Lower lobe of right lung (tissue), 2 donors: Measurements from ENCODE around the gene ZNF32. TPM values are rescaled to one million over a fixed set of nuclear protein-coding genes. Genes with fewer than 3 reads are reported as not detected.
A peak's percentile ranks its signal among the peaks of the same experiment; 100 is the strongest.
"Not testable (repeated sequence)": the region's sequence is repeated elsewhere in the genome, so short reads cannot be mapped to it uniquely, and the experiment has no call there.

Experiments used
- ATAC-seq, 2 donors: fragments of 200-7000 bp; cut with Tn5 transposase; one replicate each; pipeline ENCODE4 v1.9.1; 2020 to 2022; ENCODE audit warnings: mild to moderate bottlenecking in 2 of 2, moderate library complexity in 2 of 2
- DNase-seq: peaks from one replicate; pipeline ENCODE4 v3.0.0-alpha.2; 2020
- H3K27ac ChIP-seq: fragments of 200-600 bp; one replicate; pipeline ENCODE4 v1.8.0; 2022
- H3K27me3 ChIP-seq: fragments of 200-600 bp; one replicate; pipeline ENCODE4 v1.8.0; 2022; ENCODE audit warnings: low read depth
- H3K36me3 ChIP-seq: fragments of 200-600 bp; one replicate; pipeline ENCODE4 v1.8.0; 2022; ENCODE audit warnings: mild to moderate bottlenecking
- H3K4me1 ChIP-seq: fragments of 200-600 bp; one replicate; pipeline ENCODE4 v1.8.0; 2022
- H3K4me3 ChIP-seq: fragments of 200-600 bp; one replicate; pipeline ENCODE4 v1.8.0; 2022; ENCODE audit warnings: mild to moderate bottlenecking
- H3K9me3 ChIP-seq: fragments of 200-600 bp; one replicate; pipeline ENCODE4 v1.8.0; 2022
- CTCF ChIP-seq: fragments of 200-600 bp; IDR thresholded peaks from one replicate; pipeline ENCODE4 v1.8.0; 2022; ENCODE audit warnings: antibody characterized with exemption, mild to moderate bottlenecking
- intact Hi-C: fragments of 100-400 bp; cut with DNase I; formaldehyde crosslinking; loops from one replicate; pipeline ENCODE4 v1.11.0; 2022
- total RNA-seq: library from RNA; stranded (reverse); fragmentation: NEBNext Ultra II Directional; extraction: Animal tissue kit (Norgen Biotek cat#: 25700); gene quantifications from one replicate; pipeline ENCODE4 v1.2.1, GENCODE V29; 2021
- donor health status: DM: no; HTN: yes; CAD: no; lungs with severe emphysema.

The ZNF32 gene
- total RNA-seq, 1 donor from 2014 or later, result 33.2 TPM

GRCh38 chr10:43649185-43649523, 473 bp upstream of the ZNF32 start:
- Histone ChIP-seq H3K27ac (peak overlapping the region; percentile 95), H3K27me3 (no peaks in the 10 kb centered on the region), H3K9me3 (peaks cover 25% of the 10 kb centered on the region), H3K36me3 (peaks cover 18% of the 10 kb centered on the region), H3K4me3 (peak overlapping the region; percentile 89), H3K4me1 (peaks cover 15% of the 10 kb centered on the region)
- peak in 1 of 2 donors; percentile 2 for ATAC-seq
- no peak for TF ChIP-seq CTCF
- intact Hi-C loops, result no loop called here
- no peak for DNase-seq

GRCh38 chr10:43648095-43648397, 635 bp downstream of the ZNF32 start:
- Histone ChIP-seq H3K4me3 (peak overlapping the region; percentile 89), H3K27me3 (no peaks in the 10 kb centered on the region), H3K9me3 (peaks cover 37% of the 10 kb centered on the region), H3K27ac (peak overlapping the region; percentile 95), H3K36me3 (peaks cover 24% of the 10 kb centered on the region), H3K4me1 (peaks cover 15% of the 10 kb centered on the region)
- intact Hi-C loops, result no loop called here
- no peak for DNase-seq
- ATAC-seq, result no peak
- no peak for TF ChIP-seq CTCF

GRCh38 chr10:43647576-43647975, 1.1 kb downstream of the ZNF32 start:
- Histone ChIP-seq H3K36me3 (peaks cover 24% of the 10 kb centered on the region), H3K27ac (no peak overlapping the region), H3K9me3 (peaks cover 41% of the 10 kb centered on the region), H3K4me3 (peak overlapping the region; percentile 89), H3K4me1 (peaks cover 15% of the 10 kb centered on the region), H3K27me3 (no peaks in the 10 kb centered on the region)
- DNase-seq (no peak), ATAC-seq (no peak)
- intact Hi-C loops, result no loop called here
- no peak for TF ChIP-seq CTCF

- Histone ChIP-seq H3K4me1 (peaks cover 15% of the 10 kb centered on the region), H3K27ac (no peak overlapping the region), H3K4me3 (no peak overlapping the region), H3K27me3 (no peaks in the 10 kb centered on the region), H3K9me3 (peaks cover 58% of the 10 kb centered on the region), H3K36me3 (peaks cover 24% of the 10 kb centered on the region)
- intact Hi-C loops, result no loop called here
- no peak for TF ChIP-seq CTCF
- DNase-seq (no peak), ATAC-seq (no peak)
Measured at GRCh38 chr10:43645866-43646265, 2.8 kb downstream of the ZNF32 start.

- peaks cover 11% of the 10 kb centered on the region for H3K4me1 ChIP-seq
- DNase-seq (no peak), ATAC-seq (no peak)
- intact Hi-C loops, result no loop called here
- peaks cover 24% of the 10 kb centered on the region for H3K36me3 ChIP-seq
- H3K4me3 ChIP-seq, result no peak overlapping the region
- H3K27me3 ChIP-seq, result no peaks in the 10 kb centered on the region
- H3K27ac ChIP-seq, result no peak overlapping the region
- H3K9me3 ChIP-seq, result peaks cover 69% of the 10 kb centered on the region
- no peak for TF ChIP-seq CTCF
Measured at GRCh38 chr10:43644252-43644651, 4.4 kb downstream of the ZNF32 start.

- TF ChIP-seq CTCF, result no peak
- peaks cover 20% of the 10 kb centered on the region for H3K36me3 ChIP-seq
- ATAC-seq (no peak), DNase-seq (no peak)
- H3K27me3 ChIP-seq, result no peaks in the 10 kb centered on the region
- H3K9me3 ChIP-seq, result peaks cover 61% of the 10 kb centered on the region
- no peak overlapping the region for H3K27ac ChIP-seq
- H3K4me3 ChIP-seq, result no peak overlapping the region
- intact Hi-C loops, result no loop called here
- H3K4me1 ChIP-seq, result no peaks in the 10 kb centered on the region
Measured at GRCh38 chr10:43640603-43641002, 8.1 kb downstream of the ZNF32 start.

GRCh38 chr10:43635816-43636215, 12.9 kb downstream of the ZNF32 start:
- DNase-seq, H3K4me3 ChIP-seq, H3K27ac ChIP-seq, ATAC-seq, H3K36me3 ChIP-seq, H3K27me3 ChIP-seq, H3K4me1 ChIP-seq, intact Hi-C loops: not testable (repeated sequence)
- H3K9me3 ChIP-seq, result peaks cover 20% of the 10 kb centered on the region
